Posterior vena cava (tissue), 2 donors: ENCODE data around the gene OPN1SW. TPM values are rescaled to one million over a fixed set of nuclear protein-coding genes. Genes with fewer than 3 reads are reported as not detected.

Experiments used
- DNase-seq: peaks from one replicate; pipeline ENCODE4 v3.0.0-alpha.2; 2020; ENCODE audit warnings: low spot score
- intact Hi-C, 2 donors: fragments of 100-400 bp; cut with DNase I; formaldehyde crosslinking; loops; one replicate each; pipeline versions ENCODE4 v1.14.1 to v1.14.2; 2022 to 2023
- total RNA-seq, 2 donors: library from RNA; stranded (reverse); fragmentation: NEBNext Ultra II Directional; extraction: Animal tissue kit (Norgen Biotek cat#: 25700); gene quantifications; one replicate each; pipeline ENCODE4 v1.2.1, GENCODE V29; 2021
- donor health status: DM: yes; HTN: yes; CAD: no.
- donor health status: DM: yes; HTN: yes; CAD: no.

The OPN1SW gene
- total RNA-seq, 2 donors from 2014 or later, result not detected

DNA sequence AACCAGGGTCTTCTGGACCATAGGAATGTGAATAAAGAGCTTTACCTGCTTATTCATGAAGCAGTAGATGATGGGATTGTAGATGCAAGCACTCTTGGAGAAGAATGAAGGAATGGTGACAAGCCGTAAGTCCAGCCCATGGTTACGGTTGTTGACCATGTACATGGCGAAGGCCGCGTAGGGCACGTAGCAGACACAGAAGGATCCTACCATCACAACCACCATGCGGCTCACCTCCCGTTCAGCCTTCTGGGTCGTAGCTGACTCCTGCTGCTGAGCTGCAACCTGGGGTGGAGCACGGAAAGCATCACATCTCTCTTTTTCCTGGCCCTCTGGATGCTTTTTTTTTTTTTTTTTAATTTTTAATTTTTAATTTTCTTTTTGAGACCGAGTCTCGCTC is 2.0 kb downstream of the OPN1SW start:
- DNase-seq, result no peak
- intact Hi-C loops, result no loop called here

DNA sequence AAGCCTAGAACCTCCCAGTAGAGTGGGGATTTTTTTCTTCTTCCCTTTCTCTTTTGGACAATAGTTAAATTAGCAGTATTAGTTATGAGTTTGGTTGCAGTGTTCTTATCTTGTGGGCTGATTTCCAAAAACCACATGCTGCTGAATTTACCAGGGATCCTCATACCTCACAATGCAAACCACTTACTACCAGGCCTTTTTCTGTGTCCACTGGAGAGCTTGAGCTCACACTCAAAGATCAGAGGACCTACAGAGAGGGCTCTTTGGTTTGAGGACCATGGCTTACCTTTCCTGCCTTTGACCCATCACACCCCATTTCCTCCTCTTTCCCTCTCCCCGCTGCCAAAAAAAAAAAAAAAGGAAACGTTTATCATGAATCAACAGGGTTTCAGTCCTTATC is 5.4 kb downstream of the OPN1SW start:
- DNase-seq, result no peak
- intact Hi-C loops, result no loop called here

DNA sequence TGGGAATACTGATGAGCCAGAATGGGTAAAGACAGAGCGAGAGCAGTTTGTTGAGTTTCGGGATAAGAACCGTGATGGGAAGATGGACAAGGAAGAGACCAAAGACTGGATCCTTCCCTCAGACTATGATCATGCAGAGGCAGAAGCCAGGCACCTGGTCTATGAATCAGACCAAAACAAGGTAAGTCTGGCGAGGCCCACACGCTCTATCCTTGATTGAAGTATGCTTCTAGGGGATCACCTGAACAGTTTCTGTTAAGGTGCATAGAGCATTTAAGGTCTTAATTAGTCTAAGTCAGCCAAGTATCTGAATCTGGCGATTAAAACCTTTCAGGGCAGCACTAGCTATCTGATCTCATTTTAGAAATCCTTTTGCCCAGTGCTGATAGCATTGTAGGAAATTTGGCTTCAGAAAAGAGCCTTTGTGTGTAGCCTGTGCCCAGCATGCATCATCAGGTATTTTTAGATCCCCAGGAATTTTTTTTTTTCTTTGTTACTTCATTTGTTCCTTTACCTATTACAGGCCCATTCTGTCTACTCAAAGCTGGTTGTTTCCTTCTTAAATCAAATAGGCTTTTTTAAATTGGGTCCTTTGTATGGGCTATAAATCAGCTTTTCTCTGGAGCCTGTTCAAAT is 8.0 kb downstream of the OPN1SW start:
- no peak for DNase-seq
- intact Hi-C loops, result no loop called here

DNA sequence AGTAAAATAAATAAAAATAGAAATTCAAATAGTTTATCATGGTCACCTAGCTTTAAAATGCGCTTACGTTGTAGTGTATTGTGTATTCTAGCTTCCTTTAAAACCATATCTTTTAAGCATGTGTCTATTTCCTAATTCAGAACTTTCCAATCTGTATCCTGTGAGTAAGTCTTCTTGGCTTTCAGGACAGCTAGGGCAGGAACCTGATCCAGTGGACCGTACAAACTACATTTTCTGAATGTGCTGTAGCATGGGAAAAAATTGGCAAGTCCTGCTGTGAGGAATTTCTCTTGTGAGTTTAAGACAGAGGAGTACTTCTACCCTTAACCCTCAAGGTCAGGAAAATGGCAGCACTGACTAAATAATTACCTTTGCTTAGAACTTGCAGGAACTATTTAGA is 12.1 kb downstream of the OPN1SW start:
- intact Hi-C loops, result no loop called here
- DNase-seq, result no peak

DNA sequence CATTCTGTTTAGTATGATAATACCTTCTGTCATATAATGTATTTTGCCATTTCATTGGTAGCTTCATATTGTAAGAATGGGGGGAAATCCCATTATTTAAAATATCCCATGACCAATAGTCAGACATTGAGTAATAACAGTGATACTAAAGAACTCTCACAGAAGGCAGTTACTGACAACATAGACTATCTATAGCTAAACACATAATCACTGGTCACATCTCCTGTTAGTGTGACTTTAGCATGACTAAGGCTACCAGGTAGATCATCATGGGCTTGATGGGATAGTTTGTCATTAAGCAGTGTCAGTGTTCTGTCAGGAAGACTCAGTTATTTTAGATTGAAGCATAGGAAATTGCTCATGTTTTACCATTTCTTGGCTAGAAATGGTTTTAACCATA is 16.4 kb downstream of the OPN1SW start:
- DNase-seq, result no peak
- intact Hi-C loops, result loop anchor here in 1 of 2 donors (5.0 kb wide), 1 partner anchor 73 kb away; the partner anchor contains the start of gene FLNC

DNA sequence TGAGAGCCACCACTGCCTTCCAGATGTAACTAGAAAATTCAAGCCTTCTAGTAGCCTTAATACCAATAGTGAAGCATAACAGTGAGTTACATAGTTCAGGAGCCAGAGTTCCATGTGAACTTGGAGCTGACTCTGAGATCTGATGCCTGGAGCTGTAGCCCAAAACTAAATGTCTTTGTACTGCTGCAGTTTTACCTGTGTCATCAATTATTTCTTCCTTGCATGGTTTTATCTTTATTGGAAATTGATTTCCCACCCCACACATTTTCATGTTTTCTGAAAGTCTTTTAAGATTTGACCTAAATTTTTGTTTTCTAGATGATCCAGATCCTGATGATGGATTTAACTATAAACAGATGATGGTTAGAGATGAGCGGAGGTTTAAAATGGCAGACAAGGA is 17.0 kb downstream of the OPN1SW start:
- intact Hi-C loops, result loop anchor here in 1 of 2 donors (5.0 kb wide), 1 partner anchor 74 kb away; the partner anchor contains the start of gene FLNC
- DNase-seq, result no peak

DNA sequence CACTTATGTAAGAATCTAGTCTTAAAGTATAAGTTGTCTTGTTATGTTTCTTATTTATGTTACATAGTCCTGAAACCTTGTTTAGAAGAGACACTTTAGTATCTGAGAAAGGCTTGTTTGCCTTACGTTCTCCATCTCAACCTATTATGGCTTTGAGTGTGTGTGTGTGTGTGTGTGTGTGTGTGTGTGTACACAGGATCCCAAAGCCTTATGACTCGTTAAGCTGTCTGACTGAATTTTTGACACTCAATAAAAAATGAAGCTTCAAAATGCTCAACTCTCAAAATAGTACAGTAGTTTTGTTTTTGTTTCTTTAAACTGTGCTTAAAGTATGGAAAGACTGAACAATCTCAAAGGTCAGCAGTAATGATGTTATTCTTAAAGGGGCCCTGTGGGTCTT is 18.4 kb downstream of the OPN1SW start:
- no peak for DNase-seq
- intact Hi-C loops, result loop anchor here in 1 of 2 donors (5.0 kb wide), 1 partner anchor 75 kb away; the partner anchor contains the start of gene FLNC

DNA sequence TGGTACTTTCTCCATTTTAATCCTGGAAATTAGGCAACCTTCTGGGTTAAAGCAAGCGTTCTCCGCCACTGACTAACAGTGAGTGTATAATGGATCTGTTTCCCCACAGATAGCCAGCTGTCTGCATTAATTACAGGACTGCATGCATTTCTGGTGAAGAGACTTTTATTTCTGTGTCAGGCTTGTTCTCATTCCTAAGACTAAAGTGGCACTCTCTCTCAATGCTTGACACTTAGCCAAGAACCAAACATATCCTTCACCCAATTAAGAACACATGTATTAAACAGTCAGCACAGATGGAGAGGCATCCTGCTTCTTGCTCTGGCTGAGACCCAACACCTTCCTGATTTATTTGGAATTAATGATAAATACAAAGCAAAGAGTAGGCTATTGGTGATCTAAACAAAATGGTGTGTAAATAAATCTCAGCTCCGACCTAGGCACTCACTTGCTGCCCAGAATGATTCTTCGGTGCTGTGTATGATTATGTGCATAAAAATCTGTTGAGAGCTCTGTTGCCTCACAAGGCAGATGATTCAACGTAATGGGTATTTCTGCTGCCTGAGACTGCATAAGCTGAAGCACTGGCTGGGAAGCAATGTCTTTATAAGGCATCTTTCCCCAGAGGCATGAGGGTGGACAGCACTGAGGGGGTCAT is 19.6 kb downstream of the OPN1SW start:
- no peak for DNase-seq
- intact Hi-C loops, result loop anchor here in 1 of 2 donors (5.0 kb wide), 1 partner anchor 76 kb away; the partner anchor contains the start of gene FLNC

DNA sequence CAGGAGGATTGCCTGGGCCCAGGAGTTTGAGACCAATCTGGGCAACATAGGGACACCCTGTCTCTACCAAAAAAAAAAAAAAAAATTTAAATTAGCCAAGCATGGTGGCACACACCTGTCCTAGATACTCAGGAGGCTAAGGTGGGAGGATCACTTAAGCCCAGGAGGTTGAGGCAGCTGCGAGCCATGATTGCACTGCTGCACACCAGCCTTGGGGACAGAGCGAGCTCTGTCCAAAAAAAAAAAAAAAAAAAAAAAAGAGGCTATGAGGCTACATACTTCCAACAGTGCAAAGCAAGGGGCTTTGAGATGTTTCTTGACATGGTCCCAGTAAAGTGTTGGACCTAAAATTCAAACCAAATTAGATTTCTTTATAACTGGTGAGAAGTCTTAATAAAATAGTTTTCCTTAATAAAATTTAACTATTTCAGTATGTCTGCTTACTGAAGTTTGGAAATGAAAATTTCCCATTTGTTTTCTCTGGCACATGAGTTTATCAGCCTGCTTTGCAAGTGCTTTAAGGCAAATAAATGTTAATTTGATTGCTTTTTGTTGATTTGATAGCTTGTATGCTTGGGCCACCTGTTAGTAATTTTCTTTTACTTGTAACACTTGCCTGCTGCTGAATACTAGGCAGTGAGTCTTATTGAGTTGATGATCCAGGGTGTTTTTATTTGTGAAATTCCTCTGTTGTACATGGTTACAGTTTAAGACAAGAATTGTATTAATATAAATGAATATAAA is 20.3 kb downstream of the OPN1SW start:
- no peak for DNase-seq
- intact Hi-C loops, result loop anchor here in 1 of 2 donors (5.0 kb wide), 1 partner anchor 77 kb away; the partner anchor contains the start of gene FLNC

DNA sequence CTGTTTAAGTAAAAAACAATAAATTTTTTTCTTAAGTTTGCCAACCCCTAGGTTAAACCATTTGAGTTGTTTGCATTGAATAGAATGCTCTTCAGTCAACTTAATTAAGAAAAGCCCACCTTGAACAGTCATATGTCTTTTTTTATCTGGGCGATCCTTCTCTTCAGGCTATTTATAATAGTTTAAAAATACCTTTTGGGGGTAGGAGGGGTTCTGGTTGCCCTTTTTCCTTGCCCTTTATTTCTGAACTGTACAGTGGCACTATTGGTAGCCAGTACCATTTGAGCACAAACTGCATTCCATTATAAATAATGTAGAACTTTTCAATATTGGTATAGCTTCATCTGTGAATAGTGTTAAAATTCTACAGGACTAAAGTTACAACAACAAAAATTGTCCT is 23.3 kb downstream of the OPN1SW start:
- intact Hi-C loops, result no loop called here
- DNase-seq, result no peak

DNA sequence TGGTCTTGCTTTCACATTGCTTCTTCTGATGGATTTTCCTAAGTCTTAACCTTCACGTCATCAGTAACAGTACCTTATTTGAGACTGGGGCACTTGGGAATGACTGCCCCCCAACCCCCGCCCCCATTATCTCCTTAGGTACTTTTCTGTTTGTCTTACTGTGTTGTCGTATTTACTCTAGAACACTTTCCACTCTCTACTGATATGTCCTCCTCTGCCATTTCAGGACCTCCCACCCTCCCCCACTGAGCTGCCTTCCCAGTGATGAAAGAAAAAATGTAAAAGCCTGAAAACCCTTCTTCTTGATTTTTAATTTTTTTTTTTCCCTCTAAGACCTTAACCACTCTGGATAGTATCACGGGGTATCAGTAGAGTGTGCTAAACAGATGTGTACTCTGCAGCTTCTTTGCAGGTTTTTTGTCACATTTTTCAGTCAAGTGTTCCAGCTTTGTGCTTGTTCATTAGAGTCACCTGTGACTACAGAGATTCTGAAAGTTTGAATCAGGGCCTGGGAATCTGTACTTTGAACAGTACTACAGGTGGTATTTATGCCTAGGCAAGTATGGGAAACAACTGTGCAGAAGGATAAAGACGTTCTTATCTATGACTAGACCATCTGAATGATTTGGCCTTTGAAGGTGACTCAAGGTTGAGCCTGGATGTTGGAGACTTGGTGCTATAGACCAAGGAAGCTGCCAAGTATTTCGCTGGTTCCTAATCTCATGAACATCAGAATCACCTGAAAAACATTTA is 28.1 kb downstream of the OPN1SW start:
- intact Hi-C loops, result no loop called here
- DNase-seq, result no peak

DNA sequence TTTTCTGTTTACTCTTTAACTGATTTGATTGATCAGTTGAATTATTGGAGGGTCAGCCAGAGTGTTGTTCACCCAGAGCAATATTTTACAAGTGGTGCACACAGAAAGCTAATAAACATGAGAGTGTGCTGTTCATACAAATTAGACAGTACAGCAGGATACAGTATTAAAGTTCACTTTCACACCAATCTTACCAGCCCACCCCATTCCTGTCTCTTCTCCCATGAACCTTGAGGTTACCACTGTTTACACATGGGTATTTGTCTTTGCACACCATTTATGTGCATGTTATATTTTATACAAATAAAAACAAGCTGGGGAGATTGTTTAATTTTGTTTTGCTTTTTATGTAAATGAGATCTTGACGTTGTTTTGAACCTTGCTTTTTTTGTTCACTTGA is 29.9 kb downstream of the OPN1SW start:
- DNase-seq, result no peak
- intact Hi-C loops, result no loop called here

DNA sequence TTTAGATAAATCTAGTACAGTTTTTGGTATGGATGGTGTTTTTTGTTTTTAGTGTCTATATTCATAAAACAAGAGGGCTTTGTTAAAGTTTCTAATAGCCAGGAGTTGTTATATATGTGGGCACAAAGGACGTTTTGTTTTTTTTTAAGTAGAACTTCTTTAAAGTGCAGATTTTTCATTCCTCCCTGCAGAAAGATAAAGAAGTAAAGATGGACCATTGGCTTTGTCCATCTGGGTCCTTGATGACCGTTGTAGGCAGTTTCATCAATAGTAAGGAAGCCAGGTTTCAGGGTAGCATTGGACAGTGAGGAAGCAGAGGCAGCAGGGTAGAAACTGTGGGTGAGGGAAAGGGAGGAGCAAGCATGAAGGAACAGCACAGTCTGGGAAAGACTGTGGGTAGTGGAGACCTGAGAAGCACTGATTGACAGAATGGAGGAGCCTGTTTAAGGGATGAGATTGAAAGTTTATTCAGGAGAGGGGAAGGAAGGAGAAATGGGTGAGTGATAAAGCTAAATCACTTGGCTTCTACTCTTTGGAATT is 31.2 kb downstream of the OPN1SW start:
- intact Hi-C loops, result no loop called here
- DNase-seq, result no peak

DNA sequence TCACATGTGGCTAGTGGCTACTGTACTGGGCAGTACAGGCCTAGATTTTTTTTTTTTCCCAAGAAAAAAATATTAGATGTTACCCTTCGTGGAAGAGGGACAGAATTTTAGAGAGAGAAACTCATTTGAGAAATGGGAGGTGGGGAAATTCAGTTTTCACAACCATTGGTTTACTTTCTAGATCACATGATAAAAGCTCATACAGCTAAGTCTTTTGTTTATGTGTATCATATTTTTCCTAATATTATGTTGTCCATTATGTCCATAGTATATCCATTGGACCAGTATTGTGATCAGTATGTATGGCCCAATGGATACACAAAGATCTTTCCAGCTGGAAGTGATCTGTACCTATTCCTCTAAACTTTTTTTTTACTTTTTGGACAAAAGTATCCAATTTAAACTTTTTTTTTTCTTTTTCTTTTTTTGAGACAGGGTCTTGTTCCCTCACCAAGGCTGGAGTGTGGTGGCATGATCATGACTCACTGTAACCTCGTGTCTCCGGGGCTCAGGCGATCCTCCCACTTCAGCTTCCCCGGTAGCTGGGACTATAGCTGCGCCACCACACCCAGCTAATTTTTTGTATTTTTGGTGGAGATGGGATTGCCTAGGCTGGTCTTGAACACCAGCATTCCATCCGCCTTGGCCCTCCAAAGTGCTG is 32.4 kb downstream of the OPN1SW start:
- intact Hi-C loops, result no loop called here
- no peak for DNase-seq

DNA sequence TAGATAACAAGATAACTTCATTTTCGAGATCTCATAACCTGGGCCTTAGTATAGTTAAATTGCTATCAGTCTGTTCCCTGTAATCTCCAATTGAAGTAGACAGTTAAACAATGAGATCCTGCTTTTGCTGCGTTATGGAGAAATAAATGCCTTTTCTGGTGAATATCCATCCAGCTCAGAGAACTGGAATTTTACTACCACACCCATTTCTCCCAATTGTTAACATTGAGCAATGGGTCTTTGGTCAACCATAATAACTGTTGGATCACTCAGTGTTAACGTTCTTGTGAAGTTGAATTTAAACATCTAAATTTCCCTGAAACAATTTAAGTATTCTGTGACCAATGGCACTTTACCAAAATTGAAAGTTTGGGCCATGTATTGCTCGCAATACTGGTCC is 33.4 kb downstream of the OPN1SW start:
- intact Hi-C loops, result no loop called here
- DNase-seq, result no peak

DNA sequence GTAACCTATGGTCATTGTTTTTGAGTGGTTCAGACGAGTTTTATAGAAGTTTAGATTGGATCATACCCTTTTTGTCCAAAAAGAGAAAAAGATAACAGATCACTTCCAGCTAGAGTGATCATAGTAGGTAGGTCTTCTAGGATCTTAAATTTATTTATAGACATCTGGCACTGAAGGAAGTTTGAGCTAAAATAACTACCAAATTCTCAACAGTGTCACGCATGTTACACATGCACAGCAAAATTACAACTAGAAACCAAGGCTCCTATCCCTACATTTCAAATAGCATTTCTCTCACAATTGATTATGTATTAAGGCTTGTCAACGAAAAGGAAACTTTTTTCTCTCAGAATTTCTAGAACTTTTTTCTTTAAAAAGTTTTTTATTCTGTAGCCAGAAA is 34.1 kb downstream of the OPN1SW start:
- no peak for DNase-seq
- intact Hi-C loops, result no loop called here

DNA sequence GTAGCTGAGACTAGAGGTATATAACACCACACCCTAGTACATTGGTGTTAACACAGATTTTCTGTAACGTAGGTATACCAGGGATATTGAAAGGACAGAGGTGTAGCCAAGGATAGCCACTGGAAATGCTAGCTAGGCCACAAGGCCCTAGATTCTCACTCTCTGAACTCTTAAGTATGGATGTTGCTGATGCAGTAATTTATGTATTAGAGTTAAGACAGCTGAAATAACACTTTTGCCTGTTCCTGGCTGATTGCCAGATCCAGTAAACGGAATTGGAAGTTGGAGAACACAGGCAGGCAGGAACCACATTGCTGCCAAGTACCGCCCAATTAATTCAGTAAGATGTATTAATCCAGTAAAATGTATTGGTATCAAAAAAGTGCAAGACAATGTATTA is 34.6 kb downstream of the OPN1SW start:
- no peak for DNase-seq
- intact Hi-C loops, result no loop called here

DNA sequence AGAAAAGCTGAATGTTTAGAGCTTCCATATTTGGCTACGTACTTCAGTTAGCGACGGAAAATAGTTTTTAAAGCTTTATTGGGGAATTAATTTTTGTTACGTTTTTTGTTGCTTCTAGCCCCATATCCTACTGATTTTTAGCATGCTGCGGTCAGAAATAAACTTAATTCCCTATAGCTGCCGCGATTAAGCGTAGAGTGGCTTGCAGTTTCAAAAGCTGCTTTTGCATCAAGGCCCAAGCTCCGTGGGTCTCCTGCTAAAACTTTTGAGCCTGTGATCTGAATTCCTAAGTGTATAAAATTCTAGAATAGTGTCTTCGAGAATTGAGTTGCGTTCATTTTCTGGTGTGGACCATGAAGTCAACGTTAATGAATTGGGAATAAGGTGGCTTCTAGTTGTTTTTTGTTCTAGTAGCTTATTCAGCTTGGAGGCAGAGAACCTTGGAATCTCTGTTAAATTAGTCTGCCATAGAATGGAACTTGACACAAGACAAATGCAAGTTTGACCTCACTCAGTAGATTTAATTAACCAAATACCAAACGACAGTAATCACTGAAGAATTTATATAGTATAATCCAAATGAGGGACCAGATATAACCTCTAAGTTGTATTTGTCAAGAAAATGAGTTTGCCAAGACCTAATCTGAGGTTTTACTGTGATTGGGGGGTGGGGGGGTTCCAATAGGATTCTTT is 35.5 kb downstream of the OPN1SW start:
- intact Hi-C loops, result loop anchor here in 1 of 2 donors (2.0 kb wide), 1 partner anchor 93 kb away; no protein-coding TSS in a partner anchor

More for the DNA sequence above, 35.5 kb downstream of the OPN1SW start:
- DNase-seq, result no peak
